IMR-90 (cell line): ENCODE measurements around the gene PREP.

Experiments used
- CEBPB ChIP-seq: IDR thresholded peaks from 2 replicates; pipeline ENCODE4 v1.6.1; 2012; ENCODE audit warnings: low read depth, low read length, improper control_type of control experiment
- FOS ChIP-seq: fragments of 150-350 bp; IDR thresholded peaks from 2 replicates; pipeline ENCODE4 v1.6.1; 2016; ENCODE audit warnings: low read depth, low read length

- TF ChIP-seq CEBPB: no peak
- TF ChIP-seq FOS: no peak
These were observed 45.7 kb downstream of the PREP start for GRCh38 chr6:105357165-105357564.
